ENCODE measurements around the gene ACADVL. TPM values are rescaled to one million over a fixed set of nuclear protein-coding genes. Genes with fewer than 3 reads are reported as not detected.

ACADVL gene
- polyA plus RNA-seq, 1 experiment = 217 TPM

GRCh38 chr17:7219229-7219811, 418 bp upstream of the ACADVL start:
- CTCF ChIA-PET = interaction anchor here (2.1 kb wide), 1 partner anchor 174 kb away, joined by 10 read pairs; no protein-coding TSS in a partner anchor
- Histone ChIP-seq H3K27me3 (ENCODE audit: control insufficient read depth, insufficient read depth, low read length) (no peaks in the 10 kb centered on the region), H3K4me3 (ENCODE audit: low read depth, low read length) (peak overlapping the region; percentile 86), H3K9me3 (ENCODE audit: control insufficient read depth, insufficient read depth, low read length) (no peaks in the 10 kb centered on the region; the same call in 1 of the 2 replicates), H3K27ac (ENCODE audit: low read depth, low read length) (peak overlapping the region; percentile 39)
- TF ChIP-seq CTCF (IDR thresholded peaks at IDR 0.05; ENCODE audit: low read depth, low read length) = no peak
- DNase-seq (ENCODE audit: low read depth, low spot score) = no peak
- POLR2A ChIA-PET = interaction anchor here (0.7 to 4.2 kb wide), 9 partner anchors 15 to 183 kb away, joined by 3 to 42 read pairs (median 8); partner anchors contain the start of genes CTDNEP1, DVL2, ELP5 and GABARAP

- CTCF ChIA-PET = interaction anchor here (0.8 to 2.1 kb wide), 6 partner anchors 11 to 175 kb away, joined by 3 to 10 read pairs (median 4); no protein-coding TSS in a partner anchor
- Histone ChIP-seq H3K27me3 (ENCODE audit: control insufficient read depth, insufficient read depth, low read length) (no peaks in the 10 kb centered on the region), H3K9me3 (ENCODE audit: control insufficient read depth, insufficient read depth, low read length) (no peaks in the 10 kb centered on the region; the same call in 1 of the 2 replicates), H3K4me3 (ENCODE audit: low read depth, low read length) (peak overlapping the region; percentile 86), H3K27ac (ENCODE audit: low read depth, low read length) (peak overlapping the region; percentile 87)
- peak; percentile 35 for TF ChIP-seq CTCF (IDR thresholded peaks at IDR 0.05; ENCODE audit: low read depth, low read length)
- DNase-seq (ENCODE audit: low read depth, low spot score) = no peak
- POLR2A ChIA-PET = interaction anchor here (1.8 to 4.2 kb wide), 6 partner anchors 13 to 175 kb away, joined by 8 to 42 read pairs (median 10); partner anchors contain the start of genes CTDNEP1, DVL2, ELP5 and GABARAP
Observed at GRCh38 chr17:7220593-7221277, 997 bp downstream of the ACADVL start.

- H3K9me3 ChIP-seq (ENCODE audit: control insufficient read depth, insufficient read depth, low read length) = no peaks in the 10 kb centered on the region; the same call in 1 of the 2 replicates
- CTCF ChIA-PET = interaction anchor here (0.9 to 2.0 kb wide), 4 partner anchors 11 to 75 kb away, joined by 3 to 9 read pairs (median 4); no protein-coding TSS in a partner anchor
- no peak for TF ChIP-seq CTCF (IDR thresholded peaks at IDR 0.05; ENCODE audit: low read depth, low read length)
- no peaks in the 10 kb centered on the region for H3K27me3 ChIP-seq (ENCODE audit: control insufficient read depth, insufficient read depth, low read length)
- DNase-seq (ENCODE audit: low read depth, low spot score) = no peak
- H3K4me3 ChIP-seq (ENCODE audit: low read depth, low read length) = peak overlapping the region; percentile 86
- peak overlapping the region; percentile 11 for H3K27ac ChIP-seq (ENCODE audit: low read depth, low read length)
- POLR2A ChIA-PET = interaction anchor here (1.9 to 4.2 kb wide), 5 partner anchors 12 to 75 kb away, joined by 8 to 42 read pairs (median 10); partner anchors contain the start of genes CTDNEP1, DVL2, ELP5 and GABARAP
Observed at GRCh38 chr17:7221278-7222092, 1.7 kb downstream of the ACADVL start.

GRCh38 chr17:7222093-7222971, 2.6 kb downstream of the ACADVL start:
- POLR2A ChIA-PET = interaction anchor here (0.7 to 4.2 kb wide), 2 partner anchors 12 to 17 kb away, joined by 3 to 42 read pairs; partner anchors contain the start of genes DVL2 and PHF23
- no peak for TF ChIP-seq CTCF (IDR thresholded peaks at IDR 0.05; ENCODE audit: low read depth, low read length)
- DNase-seq (ENCODE audit: low read depth, low spot score) = no peak
- CTCF ChIA-PET = interaction anchor here (1.0 to 2.0 kb wide), 2 partner anchors 10 to 27 kb away, joined by 3 to 4 read pairs; no protein-coding TSS in a partner anchor
- peak overlapping the region; percentile 11 for H3K27ac ChIP-seq (ENCODE audit: low read depth, low read length)
- no peaks in the 10 kb centered on the region; the same call in 1 of the 2 replicates for H3K9me3 ChIP-seq (ENCODE audit: control insufficient read depth, insufficient read depth, low read length)
- H3K27me3 ChIP-seq (ENCODE audit: control insufficient read depth, insufficient read depth, low read length) = no peaks in the 10 kb centered on the region
- H3K4me3 ChIP-seq (ENCODE audit: low read depth, low read length) = no peak overlapping the region

Data from AG04450 (cell line).